ENCODE results near the gene DOK1. TPM values are rescaled to one million over a fixed set of nuclear protein-coding genes. Genes with fewer than 3 reads are reported as not detected.

Gene DOK1
- total RNA-seq, 1 donor from 2014 or later = 27.8 TPM

DNA sequence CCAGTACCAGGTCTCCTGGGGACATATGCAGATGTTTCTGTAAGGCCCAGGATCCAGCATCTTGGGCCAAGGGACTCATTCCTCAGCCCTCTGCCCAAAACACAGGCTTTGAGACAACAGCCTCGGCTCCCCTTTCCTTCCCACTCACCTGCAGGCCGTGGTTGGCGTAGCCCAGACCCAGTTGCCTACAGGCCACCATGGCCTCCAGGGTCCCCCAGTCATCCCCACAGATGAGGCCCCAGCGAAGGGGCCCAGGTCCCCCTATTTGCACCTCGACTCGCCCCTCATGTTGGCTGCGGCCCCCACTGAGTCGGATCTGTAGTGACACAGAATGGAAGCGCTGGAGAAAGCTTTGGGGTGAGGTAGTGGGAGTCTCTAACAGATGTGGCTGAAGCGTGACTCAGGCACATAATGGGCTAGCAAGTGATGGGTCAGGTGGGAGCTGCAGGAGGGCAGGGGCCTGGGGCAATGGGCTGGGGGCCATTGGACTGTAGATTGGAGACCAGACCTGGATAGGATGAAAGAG, 19.0 kb upstream of the DOK1 start:
- DNase-seq (ENCODE audit: low spot score) = no peak
- TF ChIP-seq, protein P1, sequence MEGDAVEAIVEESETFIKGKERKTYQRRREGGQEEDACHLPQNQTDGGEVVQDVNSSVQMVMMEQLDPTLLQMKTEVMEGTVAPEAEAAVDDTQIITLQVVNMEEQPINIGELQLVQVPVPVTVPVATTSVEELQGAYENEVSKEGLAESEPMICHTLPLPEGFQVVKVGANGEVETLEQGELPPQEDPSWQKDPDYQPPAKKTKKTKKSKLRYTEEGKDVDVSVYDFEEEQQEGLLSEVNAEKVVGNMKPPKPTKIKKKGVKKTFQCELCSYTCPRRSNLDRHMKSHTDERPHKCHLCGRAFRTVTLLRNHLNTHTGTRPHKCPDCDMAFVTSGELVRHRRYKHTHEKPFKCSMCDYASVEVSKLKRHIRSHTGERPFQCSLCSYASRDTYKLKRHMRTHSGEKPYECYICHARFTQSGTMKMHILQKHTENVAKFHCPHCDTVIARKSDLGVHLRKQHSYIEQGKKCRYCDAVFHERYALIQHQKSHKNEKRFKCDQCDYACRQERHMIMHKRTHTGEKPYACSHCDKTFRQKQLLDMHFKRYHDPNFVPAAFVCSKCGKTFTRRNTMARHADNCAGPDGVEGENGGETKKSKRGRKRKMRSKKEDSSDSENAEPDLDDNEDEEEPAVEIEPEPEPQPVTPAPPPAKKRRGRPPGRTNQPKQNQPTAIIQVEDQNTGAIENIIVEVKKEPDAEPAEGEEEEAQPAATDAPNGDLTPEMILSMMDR (IDR thresholded peaks at IDR 0.05; ENCODE audit: unreplicated experiment) = no peak
- Mint-ChIP-seq H3K4me3 (ENCODE audit: unreplicated experiment) (no peak overlapping the region), H3K27ac (ENCODE audit: unreplicated experiment) (no peak overlapping the region), H3K27me3 (ENCODE audit: unreplicated experiment) (peaks cover 2% of the 10 kb centered on the region), H3K36me3 (ENCODE audit: low read depth, unreplicated experiment) (peaks cover 13% of the 10 kb centered on the region), H3K9me3 (ENCODE audit: unreplicated experiment) (no peaks in the 10 kb centered on the region), H3K4me1 (ENCODE audit: unreplicated experiment) (peaks cover 5% of the 10 kb centered on the region)

DNA sequence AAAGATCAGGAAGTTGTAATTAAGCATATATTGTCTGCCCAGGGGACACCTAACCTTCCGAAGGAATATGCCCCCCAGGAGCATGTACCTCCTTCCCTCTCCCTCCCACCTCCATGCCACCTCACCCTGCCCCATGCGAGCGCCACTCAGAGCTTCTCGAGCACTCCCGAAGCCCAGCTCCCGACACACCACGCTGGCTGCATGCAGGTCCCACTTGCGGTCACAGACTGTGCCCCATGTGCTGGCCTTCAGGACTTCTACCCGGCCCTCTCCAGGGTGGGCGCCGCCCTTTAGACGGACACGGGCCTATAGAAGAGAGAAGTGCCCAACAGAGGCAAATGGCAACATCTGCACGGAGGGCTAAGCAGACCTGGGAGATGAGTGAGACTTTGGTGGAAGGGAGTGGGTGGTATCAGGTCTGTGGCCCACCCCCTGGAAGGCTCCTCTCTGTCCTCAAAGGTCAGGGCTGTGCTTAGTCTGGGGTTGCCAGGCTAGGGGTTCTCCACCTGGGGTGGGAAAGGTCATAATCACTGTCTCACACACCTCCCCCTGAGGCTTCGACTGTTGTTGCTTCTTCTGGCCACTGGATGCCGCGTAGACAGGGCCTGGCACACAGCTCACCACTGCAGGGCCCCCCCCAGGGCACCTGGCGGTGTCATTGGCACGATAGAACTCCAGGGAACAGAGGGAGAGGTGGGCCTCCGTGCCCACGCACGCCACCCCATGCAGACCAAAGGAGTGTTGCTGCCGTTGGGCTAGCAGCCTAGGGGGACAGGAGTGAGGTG, 18.2 kb upstream of the DOK1 start:
- no peak overlapping the region for H3K27ac Mint-ChIP-seq (ENCODE audit: unreplicated experiment)
- no peaks in the 10 kb centered on the region for H3K9me3 Mint-ChIP-seq (ENCODE audit: unreplicated experiment)
- H3K4me1 Mint-ChIP-seq (ENCODE audit: unreplicated experiment) = peaks cover 3% of the 10 kb centered on the region
- H3K4me3 Mint-ChIP-seq (ENCODE audit: unreplicated experiment) = no peak overlapping the region
- TF ChIP-seq, protein P1 (IDR thresholded peaks at IDR 0.05; ENCODE audit: unreplicated experiment) = no peak
- DNase-seq (ENCODE audit: low spot score) = no peak
- peaks cover 9% of the 10 kb centered on the region for H3K36me3 Mint-ChIP-seq (ENCODE audit: low read depth, unreplicated experiment)
- peaks cover 2% of the 10 kb centered on the region for H3K27me3 Mint-ChIP-seq (ENCODE audit: unreplicated experiment)

DNA sequence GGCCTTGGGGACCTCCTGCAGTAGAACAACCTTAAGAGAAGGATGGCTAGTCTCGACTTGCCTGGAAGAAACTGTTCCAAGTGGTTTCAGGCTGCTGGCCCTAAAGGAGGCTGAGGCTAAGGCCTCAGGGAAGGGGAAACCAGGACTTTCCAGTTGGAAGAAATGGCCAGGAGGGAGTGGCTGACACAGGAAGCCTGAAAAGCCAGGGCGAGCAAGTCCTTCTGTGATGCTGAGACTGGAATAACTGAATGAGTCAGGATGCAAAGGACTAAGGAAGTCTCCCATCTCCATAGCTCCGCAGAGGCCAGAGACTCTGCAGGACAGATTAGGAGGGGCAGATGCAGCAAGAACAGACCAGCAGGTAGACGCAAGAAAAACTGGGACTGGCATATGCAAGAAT, 17.4 kb upstream of the DOK1 start:
- no peak overlapping the region for H3K4me3 Mint-ChIP-seq (ENCODE audit: unreplicated experiment)
- H3K36me3 Mint-ChIP-seq (ENCODE audit: low read depth, unreplicated experiment) = peaks cover 2% of the 10 kb centered on the region
- peaks cover 2% of the 10 kb centered on the region for H3K27me3 Mint-ChIP-seq (ENCODE audit: unreplicated experiment)
- DNase-seq (ENCODE audit: low spot score) = no peak
- TF ChIP-seq, protein P1 (IDR thresholded peaks at IDR 0.05; ENCODE audit: unreplicated experiment) = no peak
- no peak overlapping the region for H3K27ac Mint-ChIP-seq (ENCODE audit: unreplicated experiment)
- H3K9me3 Mint-ChIP-seq (ENCODE audit: unreplicated experiment) = no peaks in the 10 kb centered on the region
- H3K4me1 Mint-ChIP-seq (ENCODE audit: unreplicated experiment) = no peaks in the 10 kb centered on the region

DNA sequence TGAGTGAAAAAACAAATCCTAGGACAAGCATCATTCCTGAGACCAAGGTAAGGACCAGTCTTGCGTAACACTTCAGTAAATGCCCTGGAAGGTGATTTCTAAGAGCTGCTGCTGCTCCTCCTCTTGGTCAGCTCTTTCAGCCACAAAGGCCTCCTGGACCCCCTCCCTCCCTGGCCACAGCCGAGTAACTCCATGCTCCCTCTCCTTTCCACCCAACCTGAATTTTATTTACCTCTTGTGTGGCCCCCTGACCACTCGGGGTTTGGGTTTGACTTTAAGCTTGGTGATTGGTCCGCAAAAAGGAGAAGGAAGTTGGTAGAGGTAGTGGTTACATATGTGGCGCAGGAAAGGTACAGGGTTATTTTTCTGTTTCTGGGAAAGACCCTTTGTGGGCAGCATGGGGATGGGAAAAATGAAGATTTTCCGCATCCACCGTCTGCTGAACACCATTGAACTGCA, 15.6 kb upstream of the DOK1 start:
- TF ChIP-seq, protein P1 (IDR thresholded peaks at IDR 0.05; ENCODE audit: unreplicated experiment) = no peak
- Mint-ChIP-seq H3K27ac (ENCODE audit: unreplicated experiment) (no peak overlapping the region), H3K36me3 (ENCODE audit: low read depth, unreplicated experiment) (no peaks in the 10 kb centered on the region), H3K4me1 (ENCODE audit: unreplicated experiment) (no peaks in the 10 kb centered on the region), H3K9me3 (ENCODE audit: unreplicated experiment) (no peaks in the 10 kb centered on the region), H3K27me3 (ENCODE audit: unreplicated experiment) (peaks cover 1% of the 10 kb centered on the region), H3K4me3 (ENCODE audit: unreplicated experiment) (no peak overlapping the region)
- DNase-seq (ENCODE audit: low spot score) = no peak

DNA sequence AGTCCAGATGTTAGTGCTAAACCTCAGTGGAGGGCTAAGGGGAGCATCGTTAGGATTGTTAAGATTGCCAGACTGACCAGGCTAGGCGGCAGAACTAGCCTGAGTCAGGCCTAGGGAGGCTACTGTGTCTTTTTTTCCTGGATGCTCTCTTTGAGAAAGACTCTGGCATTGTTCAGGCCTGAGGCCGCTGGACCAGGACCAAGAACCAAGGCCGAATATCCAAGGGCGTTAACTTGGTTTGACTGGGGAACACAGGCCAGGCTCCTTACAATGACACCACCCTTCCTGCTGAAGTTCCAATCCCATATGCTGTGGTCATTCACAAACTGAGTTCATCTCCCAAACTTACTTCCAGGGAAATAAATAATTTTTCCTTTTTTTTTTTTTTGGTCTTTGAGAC, 14.2 kb upstream of the DOK1 start:
- no peak overlapping the region for H3K4me3 Mint-ChIP-seq (ENCODE audit: unreplicated experiment)
- no peaks in the 10 kb centered on the region for H3K9me3 Mint-ChIP-seq (ENCODE audit: unreplicated experiment)
- no peaks in the 10 kb centered on the region for H3K36me3 Mint-ChIP-seq (ENCODE audit: low read depth, unreplicated experiment)
- DNase-seq (ENCODE audit: low spot score) = no peak
- TF ChIP-seq, protein P1 (IDR thresholded peaks at IDR 0.05; ENCODE audit: unreplicated experiment) = no peak
- no peak overlapping the region for H3K27ac Mint-ChIP-seq (ENCODE audit: unreplicated experiment)
- no peaks in the 10 kb centered on the region for H3K4me1 Mint-ChIP-seq (ENCODE audit: unreplicated experiment)
- H3K27me3 Mint-ChIP-seq (ENCODE audit: unreplicated experiment) = peaks cover 5% of the 10 kb centered on the region

All from endothelial cell (in vitro differentiated cells).